SU-DHL-6 (cell line): ENCODE measurements around the gene ZNF367.
"Not testable (repeated sequence)": the region's sequence is repeated elsewhere in the genome, so short reads cannot be mapped to it uniquely, and the experiment has no call there.

ENCODE experiments used
- H2AFZ ChIP-seq: fragments of 200-600 bp; sonication (generic); 2 replicates; pipeline ENCODE4 v1.6.1; 2014; ENCODE audit warnings: low read depth, mild to moderate bottlenecking, moderate library complexity, mixed read lengths, antibody characterized with exemption, low read length; ENCODE audit not compliant: severe bottlenecking
- H3F3A ChIP-seq: fragments of 200-600 bp; shearing (Covaris generic); 2 replicates; pipeline ENCODE4 v1.6.0; 2016; ENCODE audit warnings: antibody characterized with exemption, mild to moderate bottlenecking; ENCODE audit not compliant: insufficient read depth
- H3K27ac ChIP-seq: fragments of 200-600 bp; sonication (generic); 2 replicates; pipeline ENCODE4 v1.5.1; 2016; ENCODE audit warnings: low read depth, mild to moderate bottlenecking, low read length, moderate library complexity, mixed read lengths
- H3K27me3 ChIP-seq: fragments of 200-600 bp; sonication (generic), shearing (Covaris generic); 2 replicates; pipeline ENCODE4 v1.6.0; 2014; ENCODE audit warnings: mild to moderate bottlenecking, low read length
- H3K36me3 ChIP-seq: fragments of 200-600 bp; sonication (generic); 2 replicates; pipeline ENCODE4 v1.6.1; 2014; ENCODE audit warnings: mild to moderate bottlenecking, low read length, mixed read lengths
- H3K4me2 ChIP-seq: fragments of 300-600, 200-600 bp; shearing (Covaris generic), sonication (generic); 2 replicates; pipeline ENCODE4 v1.6.0; 2014; ENCODE audit warnings: low read length, low read depth, mild to moderate bottlenecking; ENCODE audit not compliant: poor library complexity, severe bottlenecking
- H3K4me3 ChIP-seq: fragments of 200-600 bp; sonication (generic); 2 replicates; pipeline ENCODE4 v1.5.1; 2014; ENCODE audit warnings: antibody characterized with exemption, low read length, mild to moderate bottlenecking, mixed read lengths; ENCODE audit not compliant: insufficient read depth, poor library complexity, severe bottlenecking
- H3K79me2 ChIP-seq: fragments of 200-600 bp; sonication (generic); 2 replicates; pipeline ENCODE4 v1.6.1; 2014; ENCODE audit warnings: mild to moderate bottlenecking, low read length, moderate library complexity; ENCODE audit not compliant: insufficient read depth
- H3K9ac ChIP-seq: fragments of 200-600 bp; sonication (generic); 2 replicates; pipeline ENCODE4 v1.7.0; 2014; ENCODE audit warnings: mild to moderate bottlenecking, low read length
- H3K9me2 ChIP-seq: fragments of 200-600 bp; sonication (generic); replicated peaks from 2 replicates; pipeline ENCODE4 v1.6.1; 2014; ENCODE audit warnings: low read length; ENCODE audit not compliant: insufficient read depth
- H3K9me3 ChIP-seq: fragments of 200-600 bp; sonication (generic); 2 replicates; pipeline ENCODE4 v1.6.1; 2014; ENCODE audit warnings: low read length, mixed read lengths; ENCODE audit not compliant: insufficient read depth
- H4K20me1 ChIP-seq: fragments of 200-600 bp; sonication (generic); 2 replicates; pipeline ENCODE4 v1.6.1; 2014; ENCODE audit warnings: low read depth, mild to moderate bottlenecking, antibody characterized with exemption, low read length, moderate library complexity, mixed read lengths
- CTCF ChIP-seq: fragments of 200-600 bp; sonication (generic); IDR thresholded peaks from one replicate; pipeline ENCODE4 v1.5.1; 2017; ENCODE audit warnings: antibody characterized with exemption, mild to moderate bottlenecking, low read length, moderate library complexity; ENCODE audit not compliant: insufficient read depth, poor library complexity, severe bottlenecking
- EZH2phosphoT487 ChIP-seq: fragments of 200-600 bp; sonication (generic), shearing (Covaris generic); conservative IDR thresholded peaks from 2 replicates; pipeline ENCODE4 v1.6.1; 2018; ENCODE audit warnings: mild to moderate bottlenecking, antibody characterized with exemption, low read length, moderate library complexity, mixed read lengths

Gene ZNF367

GRCh38 chr9:96376891-96377874 is 41.0 kb downstream of the ZNF367 start:
- H3K9me2 ChIP-seq, result no peaks in the 10 kb centered on the region
- H3K36me3 ChIP-seq, result no peaks in the 10 kb centered on the region
- H2AFZ ChIP-seq, result no peak overlapping the region
- H3K9ac ChIP-seq, result no peak overlapping the region
- H3K4me2 ChIP-seq, result no peak overlapping the region
- H3K4me3 ChIP-seq, result no peak overlapping the region
- no peaks in the 10 kb centered on the region for H3F3A ChIP-seq
- no peaks in the 10 kb centered on the region for H4K20me1 ChIP-seq
- no peaks in the 10 kb centered on the region for H3K79me2 ChIP-seq
- H3K27me3 ChIP-seq, result no peaks in the 10 kb centered on the region
- no peak for TF ChIP-seq EZH2phosphoT487
- TF ChIP-seq CTCF, result no peak
- H3K9me3 ChIP-seq, result no peaks in the 10 kb centered on the region
- H3K27ac ChIP-seq, result no peak overlapping the region

- H4K20me1 ChIP-seq, H3K9me3 ChIP-seq, H3K9me2 ChIP-seq, H3F3A ChIP-seq, H3K36me3 ChIP-seq, H3K79me2 ChIP-seq, H3K9ac ChIP-seq, H3K27me3 ChIP-seq, H3K27ac ChIP-seq, H3K4me2 ChIP-seq, H3K4me3 ChIP-seq, H2AFZ ChIP-seq: not testable (repeated sequence)
Observed at GRCh38 chr9:96375507-96375906, 42.7 kb downstream of the ZNF367 start.

GRCh38 chr9:96367943-96368342 is 50.2 kb downstream of the ZNF367 start:
- TF ChIP-seq CTCF, result no peak
- Histone ChIP-seq H4K20me1 (no peaks in the 10 kb centered on the region), H3K27ac (no peak overlapping the region), H3K36me3 (no peaks in the 10 kb centered on the region), H3K27me3 (no peaks in the 10 kb centered on the region), H3K9me2 (no peaks in the 10 kb centered on the region), H3K4me2 (no peak overlapping the region), H3K9ac (no peak overlapping the region), H2AFZ (no peak overlapping the region), H3F3A (no peaks in the 10 kb centered on the region), H3K4me3 (no peak overlapping the region), H3K9me3 (no peaks in the 10 kb centered on the region), H3K79me2 (no peaks in the 10 kb centered on the region)
